HEK293T (cell line): ENCODE measurements around the gene RPL32.
"Not testable (repeated sequence)": the region's sequence is repeated elsewhere in the genome, so short reads cannot be mapped to it uniquely, and the experiment has no call there.

ENCODE experiments used
- CTCF ChIA-PET: fragments of 350-600 bp; formaldehyde crosslinking; extraction: SDS; loops from one replicate; lab custom pipeline; 2021; ENCODE audit warnings: antibody characterized with exemption, inconsistent platforms; lab: Yijun Ruan, JAX
- POLR2A ChIA-PET: fragments of 350-600 bp; formaldehyde crosslinking; extraction: SDS; loops from one replicate; lab custom pipeline; 2020; ENCODE audit warnings: antibody characterized with exemption, inconsistent platforms; lab: Yijun Ruan, JAX
- DNase-seq: peaks from one replicate; pipeline ENCODE4 v3.0.0; 2012; ENCODE audit warnings: mixed read lengths; ENCODE audit errors: extremely low spot score
- ARNT ChIP-seq: fragments of 450-650 bp; IDR thresholded peaks from 2 replicates; pipeline ENCODE4 v1.6.1; 2017; ENCODE audit warnings: mild to moderate bottlenecking
- BHLHE40 ChIP-seq: fragments of 450-650 bp; IDR thresholded peaks from 2 replicates; pipeline ENCODE4 v1.6.1; 2016; ENCODE audit warnings: mild to moderate bottlenecking, moderate library complexity, borderline replicate concordance
- CTBP1 ChIP-seq: fragments of 450-650 bp; IDR thresholded peaks from 2 replicates; pipeline ENCODE4 v1.6.1; 2016; ENCODE audit warnings: borderline replicate concordance
- ELF4 ChIP-seq: fragments of 450-650 bp; IDR thresholded peaks from 2 replicates; pipeline ENCODE4 v1.6.1; 2017; ENCODE audit warnings: antibody characterized with exemption
- FOXA1 ChIP-seq: fragments of 450-650 bp; IDR thresholded peaks from 2 replicates; pipeline ENCODE4 v1.6.1; 2016; ENCODE audit warnings: mild to moderate bottlenecking
- FOXK2 ChIP-seq: fragments of 450-650 bp; IDR thresholded peaks from 2 replicates; pipeline ENCODE4 v1.6.1; 2016; ENCODE audit warnings: mild to moderate bottlenecking
- FOXM1 ChIP-seq: fragments of 450-650 bp; IDR thresholded peaks from 2 replicates; pipeline ENCODE4 v1.6.1; 2017; ENCODE audit warnings: mild to moderate bottlenecking, borderline replicate concordance
- HDGF ChIP-seq: fragments of 450-650 bp; IDR thresholded peaks from 2 replicates; pipeline ENCODE4 v1.6.1; 2017; ENCODE audit warnings: antibody characterized with exemption, borderline replicate concordance
- L3MBTL2 ChIP-seq: fragments of 450-650 bp; conservative IDR thresholded peaks from 2 replicates; pipeline ENCODE4 v1.6.1; 2016; ENCODE audit warnings: mild to moderate bottlenecking
- LEF1 ChIP-seq: fragments of 450-650 bp; IDR thresholded peaks from 2 replicates; pipeline ENCODE4 v1.6.1; 2017; ENCODE audit warnings: mild to moderate bottlenecking, borderline replicate concordance
- NFRKB ChIP-seq: fragments of 450-650 bp; IDR thresholded peaks from 2 replicates; pipeline ENCODE4 v1.6.1; 2016; ENCODE audit warnings: mild to moderate bottlenecking, moderate library complexity
- SP1 ChIP-seq: fragments of 450-650 bp; IDR thresholded peaks from 2 replicates; pipeline ENCODE4 v1.6.1; 2017
- SUZ12 ChIP-seq: fragments of 450-650 bp; IDR thresholded peaks from 2 replicates; pipeline ENCODE4 v1.6.1; 2016; ENCODE audit warnings: mild to moderate bottlenecking
- TARDBP ChIP-seq: fragments of 450-650 bp; IDR thresholded peaks from 2 replicates; pipeline ENCODE4 v1.6.1; 2016
- ZNF384 ChIP-seq: fragments of 450-650 bp; IDR thresholded peaks from 2 replicates; pipeline ENCODE4 v1.6.1; 2016
- TF ChIP-seq, protein P1 (sequence below): fragments of 450-650 bp; IDR thresholded peaks from 2 replicates; pipeline ENCODE4 v1.6.1; 2016

RPL32 gene

GRCh38 chr3:12856626-12857025, 15.3 kb upstream of the RPL32 start:
- no peak for DNase-seq
- POLR2A ChIA-PET = interaction anchor here (0.7 kb wide), 1 partner anchor 303 kb away, joined by 3 read pairs; no protein-coding TSS in a partner anchor
- CTCF ChIA-PET = no interaction called here
- no peak for TF ChIP-seq FOXM1
- no peak for TF ChIP-seq FOXK2
- TF ChIP-seq NFRKB = no peak
- TF ChIP-seq SP1 = no peak
- no peak for TF ChIP-seq ZNF384
- TF ChIP-seq ELF4 = no peak
- TF ChIP-seq FOXA1 = no peak

DNA sequence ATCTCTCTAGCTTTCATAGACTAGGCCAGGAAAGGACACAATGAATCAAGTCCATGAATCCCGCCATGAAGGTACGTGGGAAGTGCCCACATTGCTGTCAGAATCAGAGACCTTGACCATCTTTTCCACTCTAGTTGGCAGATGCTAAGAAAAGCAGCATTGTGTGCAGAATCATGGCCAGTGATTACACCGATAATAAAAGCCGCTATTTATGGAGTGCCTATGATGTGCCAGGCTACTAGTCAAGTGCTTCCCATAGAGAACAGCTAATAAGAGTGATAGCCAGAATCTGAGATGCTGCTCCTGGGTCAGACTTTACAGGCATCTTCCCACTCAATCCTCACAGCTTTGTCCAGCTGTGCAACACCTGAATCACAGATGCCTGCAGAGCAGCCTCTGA, 13.2 kb upstream of the RPL32 start:
- TF ChIP-seq HDGF (no peak), ELF4 (no peak), SUZ12 (no peak), FOXA1 (no peak), BHLHE40 (no peak), SP1 (no peak), LEF1 (no peak), CTBP1 (no peak), TARDBP (no peak), L3MBTL2 (no peak), ARNT (no peak), FOXK2 (no peak), FOXM1 (no peak), NFRKB (no peak), ZNF384 (no peak)
- TF ChIP-seq, protein P1, sequence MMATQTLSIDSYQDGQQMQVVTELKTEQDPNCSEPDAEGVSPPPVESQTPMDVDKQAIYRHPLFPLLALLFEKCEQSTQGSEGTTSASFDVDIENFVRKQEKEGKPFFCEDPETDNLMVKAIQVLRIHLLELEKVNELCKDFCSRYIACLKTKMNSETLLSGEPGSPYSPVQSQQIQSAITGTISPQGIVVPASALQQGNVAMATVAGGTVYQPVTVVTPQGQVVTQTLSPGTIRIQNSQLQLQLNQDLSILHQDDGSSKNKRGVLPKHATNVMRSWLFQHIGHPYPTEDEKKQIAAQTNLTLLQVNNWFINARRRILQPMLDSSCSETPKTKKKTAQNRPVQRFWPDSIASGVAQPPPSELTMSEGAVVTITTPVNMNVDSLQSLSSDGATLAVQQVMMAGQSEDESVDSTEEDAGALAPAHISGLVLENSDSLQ = no peak

GRCh38 chr3:12853847-12854246, 12.5 kb upstream of the RPL32 start:
- DNase-seq = not testable (repeated sequence)
- ChIA-PET POLR2A (interaction anchor here (0.5 to 2.5 kb wide), 2 partner anchors 12 to 231 kb away, joined by 3 to 9 read pairs; partner anchors contain the start of gene RPL32), CTCF (interaction anchor here (1.8 kb wide), 1 partner anchor 12 kb away, joined by 6 read pairs; the partner anchor contains the start of gene RPL32)

More for the DNA sequence above, 13.2 kb upstream of the RPL32 start:
- POLR2A ChIA-PET = interaction anchor here (2.2 kb wide), 1 partner anchor 13 kb away, joined by 8 read pairs; the partner anchor contains the start of gene RPL32
- DNase-seq = no peak
- CTCF ChIA-PET = interaction anchor here (1.8 kb wide), 1 partner anchor 13 kb away, joined by 6 read pairs; the partner anchor contains the start of gene RPL32

- ChIA-PET CTCF (interaction anchor here (0.6 kb wide), 1 partner anchor 80 kb away, joined by 5 read pairs; no protein-coding TSS in a partner anchor), POLR2A (interaction anchor here (2.5 kb wide), 1 partner anchor 11 kb away, joined by 9 read pairs; the partner anchor contains the start of gene RPL32)
- no peak for DNase-seq
- TF ChIP-seq NFRKB = no peak
- TF ChIP-seq FOXK2 = no peak
- no peak for TF ChIP-seq ZNF384
- TF ChIP-seq FOXA1 = no peak
Measured at GRCh38 chr3:12852201-12852600, 10.8 kb upstream of the RPL32 start.

- no peak for DNase-seq
- ChIA-PET POLR2A (no interaction called here), CTCF (interaction anchor here (0.6 kb wide), 1 partner anchor 22 kb away, joined by 3 read pairs; no protein-coding TSS in a partner anchor)
- no peak for TF ChIP-seq ARNT
- TF ChIP-seq SP1 = no peak
- no peak for TF ChIP-seq FOXK2
- TF ChIP-seq BHLHE40 = no peak
- TF ChIP-seq SUZ12 = no peak
- TF ChIP-seq, protein P1 = no peak
- no peak for TF ChIP-seq CTBP1
Measured at GRCh38 chr3:12845811-12846210, 4.4 kb upstream of the RPL32 start.

- no peak for DNase-seq
- ChIA-PET POLR2A (interaction anchor here (1.4 to 2.2 kb wide), 2 partner anchors 10 to 12 kb away, joined by 7 to 9 read pairs; no protein-coding TSS in a partner anchor), CTCF (interaction anchor here (0.8 to 1.4 kb wide), 8 partner anchors 11 to 351 kb away, joined by 3 to 7 read pairs (median 4); partner anchors contain the start of gene CAND2)
- TF ChIP-seq ZNF384 (no peak), FOXA1 (no peak), ELF4 (no peak), L3MBTL2 (no peak), FOXK2 (no peak), ARNT (no peak), BHLHE40 (no peak), LEF1 (no peak), SUZ12 (no peak), NFRKB (no peak), TARDBP (no peak), CTBP1 (no peak), FOXM1 (no peak), SP1 (no peak), HDGF (no peak)
- TF ChIP-seq, protein P1 = no peak
Measured at GRCh38 chr3:12842469-12842868, 1.1 kb upstream of the RPL32 start.
